K562 (cell line): Measurements from ENCODE around the gene NLRP10. TPM values are rescaled to one million over a fixed set of nuclear protein-coding genes. Genes with fewer than 3 reads are reported as not detected.

Experiments
- BMI1 ChIP-seq: fragments of 150-350 bp; IDR thresholded peaks from 2 replicates; pipeline ENCODE4 v1.6.1; 2014; ENCODE audit warnings: low read length
- BRD9 ChIP-seq: fragments of 450-650 bp; IDR thresholded peaks from 2 replicates; pipeline ENCODE4 v1.6.1; 2018; ENCODE audit warnings: low read depth; ENCODE audit not compliant: partially characterized antibody
- E2F4 ChIP-seq: sonication (generic); formaldehyde crosslinking; IDR thresholded peaks from 2 replicates; pipeline ENCODE4 v1.8.0; 2022; ENCODE audit warnings: mild to moderate bottlenecking, low read depth, missing genetic modification reagents
- MCM5 ChIP-seq: fragments of 450-650 bp; IDR thresholded peaks from 2 replicates; pipeline ENCODE4 v1.6.1; 2016; ENCODE audit warnings: low read depth
- MTA3 ChIP-seq: fragments of 450-650 bp; formaldehyde crosslinking; IDR thresholded peaks from 2 replicates; pipeline ENCODE4 v1.6.1; 2017; ENCODE audit warnings: mild to moderate bottlenecking, borderline replicate concordance
- NCOA4 ChIP-seq: fragments of 450-650 bp; IDR thresholded peaks from 2 replicates; pipeline ENCODE4 v1.6.1; 2018; ENCODE audit warnings: mild to moderate bottlenecking; ENCODE audit not compliant: partially characterized antibody
- NFRKB ChIP-seq: fragments of 450-650 bp; IDR thresholded peaks from 2 replicates; pipeline ENCODE4 v1.6.1; 2016; ENCODE audit warnings: low read depth
- NR2C2 ChIP-seq, 2 experiments: fragments of 200-800 bp in 1 of 2; sonication (Bioruptor generic) in 1 of 2; sonication (generic) in 1 of 2; formaldehyde crosslinking in 1 of 2; IDR thresholded peaks; 2 replicates each; pipeline versions ENCODE4 v1.6.1 to v1.8.0; 2016 to 2022; ENCODE audit warnings: mild to moderate bottlenecking in 1 of 2, missing compliant biosample characterization in 1 of 2, missing genetic modification characterization in 1 of 2, missing genetic modification reagents in 1 of 2
- RCOR1 ChIP-seq, 2 experiments: IDR thresholded peaks; 2 replicates each; pipeline ENCODE4 v1.6.1; 2012; ENCODE audit warnings: low read depth in 2 of 2, low read length in 2 of 2, borderline replicate concordance in 1 of 2, improper control_type of control experiment in 1 of 2
- SMARCC2 ChIP-seq: fragments of 450-650 bp; IDR thresholded peaks from 2 replicates; pipeline ENCODE4 v1.6.1; 2017; ENCODE audit warnings: antibody characterized with exemption, moderate library complexity, mild to moderate bottlenecking, low read depth
- TBL1XR1 ChIP-seq, 2 experiments: IDR thresholded peaks; 2 replicates each; pipeline ENCODE4 v1.6.1; 2012; ENCODE audit warnings: improper control_type of control experiment in 2 of 2, low read length in 2 of 2, mild to moderate bottlenecking in 1 of 2
- TEAD4 ChIP-seq, 2 experiments: sonication (generic) in 1 of 2; formaldehyde crosslinking in 1 of 2; IDR thresholded peaks; 2 replicates each; pipeline versions ENCODE4 v1.6.1 to v1.8.0; 2012 to 2022; ENCODE audit warnings: borderline replicate concordance in 1 of 2, inconsistent platforms in 1 of 2, low read length in 1 of 2, mild to moderate bottlenecking in 1 of 2, missing genetic modification reagents in 1 of 2
- ZNF407 ChIP-seq: fragments of 450-650 bp; IDR thresholded peaks from 2 replicates; pipeline ENCODE4 v1.6.1; 2016; ENCODE audit warnings: low read depth
- ZNF79 ChIP-seq: fragments of 250-450 bp; sonication (Bioruptor Pico); IDR thresholded peaks from 2 replicates; pipeline ENCODE4 v1.4.0; 2020; ENCODE audit warnings: low read depth, mild to moderate bottlenecking, moderate library complexity
- polyA plus RNA-seq, 8 experiments: library from polyadenylated mRNA; depleted of rRNA in 4 of 8; stranded (reverse) in 5 of 8; unstranded in 3 of 8; fragments of >200 nt; fragmentation: Nextera tagmentation in 2 of 8; fragmentation: Illumina TruSeq in 1 of 8; extraction: Ambion mirVana in 2 of 8; extraction: Trizol in 1 of 8; gene quantifications; 2 replicates each; pipeline versions ENCODE4 v1.2.1 to v1.2.3, GENCODE V29; 2011 to 2014; ENCODE audit warnings: inconsistent platforms in 1 of 8, missing spikeins in 1 of 8
- total RNA-seq, 7 experiments: library from RNA; depleted of rRNA in 6 of 7; stranded (reverse); fragments of >200 nt in 6 of 7; fragmentation: Illumina TruSeq in 2 of 7; extraction: Trizol in 2 of 7; gene quantifications; 2 replicates each; pipeline versions ENCODE4 v1.2.1 to v1.2.3, GENCODE V29; 2011 to 2021; ENCODE audit warnings: low replicate concordance in 1 of 7
- TF ChIP-seq, protein P1 (sequence below): fragments of 450-650 bp; IDR thresholded peaks from 2 replicates; pipeline ENCODE4 v1.6.1; 2018; ENCODE audit warnings: mild to moderate bottlenecking, low read depth; ENCODE audit not compliant: partially characterized antibody

Gene NLRP10
- total and polyA plus RNA-seq, 9 of the 15 experiments (the other 6 are each of a cell fraction or from before 2014, with no cell fraction given): 0.04 to 0.14 (median 0.09) TPM; not detected in 6

DNA sequence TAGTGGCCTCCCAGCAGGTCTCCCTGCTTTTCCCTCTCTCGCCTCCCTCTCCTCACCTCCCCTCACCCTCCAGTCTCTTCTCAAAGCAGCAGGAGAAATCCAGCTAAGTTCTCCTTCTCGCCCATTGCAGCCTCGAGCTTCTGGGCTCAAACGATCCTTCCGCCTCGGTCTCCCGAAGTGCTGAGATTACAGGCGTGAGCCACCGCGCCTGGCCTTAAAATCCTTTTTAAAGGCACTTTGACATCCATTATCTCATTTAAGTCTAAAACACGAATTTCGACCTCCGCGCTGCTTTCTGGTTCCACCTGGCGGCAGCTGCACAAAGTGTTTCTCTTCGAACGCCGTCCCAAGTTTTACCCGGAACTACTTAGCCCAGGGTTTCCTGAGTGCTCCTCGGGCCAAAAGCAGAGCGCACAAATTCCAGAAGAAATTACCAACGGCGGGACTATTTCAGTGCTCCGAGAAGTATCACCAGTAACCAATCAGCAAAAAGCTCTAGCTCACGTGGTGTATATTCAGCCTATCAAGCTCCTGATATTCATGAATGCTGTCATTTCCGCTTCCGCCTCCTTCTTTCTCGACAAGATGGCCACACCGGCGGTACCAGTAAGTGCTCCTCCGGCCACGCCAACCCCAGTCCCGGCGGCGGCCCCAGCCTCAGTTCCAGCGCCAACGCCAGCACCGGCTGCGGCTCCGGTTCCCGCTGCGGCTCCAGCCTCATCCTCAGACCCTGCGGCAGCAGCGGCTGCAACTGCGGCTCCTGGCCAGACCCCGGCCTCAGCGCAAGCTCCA, 21.7 kb upstream of the NLRP10 start, which contains the start of gene EIF3F (continued):
- TF ChIP-seq TEAD4 (IDR thresholded peaks at IDR 0.05; ENCODE audit: low read length): peak; percentile 87
- no peak for TF ChIP-seq TEAD4 (CRISPR knock-in tag; IDR thresholded peaks at IDR 0.05; ENCODE audit: borderline replicate concordance)
- no peak for TF ChIP-seq NCOA4
- TF ChIP-seq BMI1: 0 out of 2 replicates have a peak, but pooled peaks have one; percentile 15
- TF ChIP-seq NFRKB: peak; percentile 96
- TF ChIP-seq MTA3: peak; percentile 73; the same call in 1 of the 2 replicates
- no peak for TF ChIP-seq MCM5
- TF ChIP-seq NR2C2 (CRISPR knock-in tag; IDR thresholded peaks at IDR 0.05): peak; percentile 94
- TF ChIP-seq NR2C2 (tag; IDR thresholded peaks at IDR 0.05): peak; percentile 95
- peak; percentile 80 for TF ChIP-seq BRD9
- 0 out of 2 replicates have a peak, but pooled peaks have one; percentile 20 for TF ChIP-seq ZNF407
- TF ChIP-seq TBL1XR1 (IDR thresholded peaks at IDR 0.05; ENCODE audit: low read length in 2 of 2): peak in 1 of 2 experiments; percentile 69; a peak in 1 of 4 replicates
- TF ChIP-seq RCOR1 (IDR thresholded peaks at IDR 0.05; ENCODE audit: borderline replicate concordance in 1 of 2, low read depth in 2 of 2, low read length in 2 of 2): peak in 1 of 2 experiments; percentile 75; a peak in 2 of 4 replicates
- TF ChIP-seq, protein P1, sequence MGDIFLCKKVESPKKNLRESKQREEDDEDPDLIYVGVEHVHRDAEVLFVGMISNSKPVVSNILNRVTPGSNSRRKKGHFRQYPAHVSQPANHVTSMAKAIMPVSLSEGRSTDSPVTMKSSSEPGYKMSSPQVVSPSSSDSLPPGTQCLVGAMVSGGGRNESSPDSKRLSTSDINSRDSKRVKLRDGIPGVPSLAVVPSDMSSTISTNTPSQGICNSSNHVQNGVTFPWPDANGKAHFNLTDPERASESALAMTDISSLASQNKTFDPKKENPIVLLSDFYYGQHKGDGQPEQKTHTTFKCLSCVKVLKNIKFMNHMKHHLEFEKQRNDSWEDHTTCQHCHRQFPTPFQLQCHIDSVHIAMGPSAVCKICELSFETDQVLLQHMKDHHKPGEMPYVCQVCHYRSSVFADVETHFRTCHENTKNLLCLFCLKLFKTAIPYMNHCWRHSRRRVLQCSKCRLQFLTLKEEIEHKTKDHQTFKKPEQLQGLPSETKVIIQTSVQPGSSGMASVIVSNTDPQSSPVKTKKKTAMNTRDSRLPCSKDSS: no peak
- TF ChIP-seq SMARCC2: 0 out of 2 replicates have a peak, but pooled peaks have one; percentile 26
- TF ChIP-seq ZNF79: 0 out of 2 replicates have a peak, but pooled peaks have one; percentile 44
- peak; percentile 86; the same call in 1 of the 2 replicates for TF ChIP-seq E2F4 (CRISPR knock-in tag)
